ENCODE data around the gene CPZ.

Gene CPZ

DNA sequence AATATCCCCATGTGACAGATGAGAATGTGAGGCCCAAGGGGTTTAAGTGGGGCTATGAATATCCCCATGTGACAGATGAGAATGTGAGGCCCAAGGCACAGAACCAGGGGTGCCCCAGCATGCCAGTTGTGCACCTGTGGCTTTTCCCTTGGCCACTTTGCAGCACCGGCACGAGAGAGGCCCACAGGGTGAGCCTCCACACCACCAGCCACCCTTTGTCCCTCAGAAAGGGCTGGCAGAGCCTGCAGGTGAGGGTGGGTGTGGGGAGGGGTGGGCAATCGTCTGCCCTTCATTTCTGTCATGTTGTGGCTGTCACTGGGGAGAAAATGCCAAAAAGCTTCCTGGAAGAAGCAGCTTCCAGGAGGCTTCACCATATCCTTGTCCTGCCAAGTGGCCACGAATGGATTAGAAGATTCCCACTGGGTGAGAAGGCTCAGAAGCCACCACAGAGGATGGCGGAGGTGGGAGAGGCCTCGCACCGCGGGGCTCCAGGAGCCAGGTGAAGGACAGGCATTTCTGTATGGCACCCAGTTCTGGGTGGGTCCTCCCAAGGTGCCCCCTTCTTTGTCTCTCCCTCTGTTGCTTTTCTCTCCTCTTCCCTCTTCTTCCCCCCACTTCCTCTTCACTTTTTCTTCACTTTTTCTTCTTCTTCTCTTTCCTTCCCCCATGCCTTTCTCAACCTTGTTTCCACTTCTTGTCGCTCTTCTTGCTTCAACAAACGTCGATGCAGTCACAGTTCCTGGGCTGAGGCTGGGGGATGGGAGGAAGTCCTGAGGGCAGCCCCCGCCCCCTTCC is 12.8 kb upstream of the CPZ start:
- H3F3A ChIP-seq (ENCODE audit: insufficient read depth, low read length), result no peaks in the 10 kb centered on the region
- no peak for TF ChIP-seq EZH2phosphoT487 (IDR thresholded peaks at IDR 0.05; ENCODE audit: low read length)
- TF ChIP-seq CTCF (IDR thresholded peaks at IDR 0.05; ENCODE audit: low read length), result no peak
- no peak for TF ChIP-seq EZH2 (optimal IDR thresholded peaks at IDR 0.05; ENCODE audit: low read depth, low read length)
- H3K4me2 ChIP-seq (ENCODE audit: low read depth, low read length), result no peak overlapping the region
- H2AFZ ChIP-seq (ENCODE audit: low read length), result no peak overlapping the region
- no peak overlapping the region for H3K9ac ChIP-seq (ENCODE audit: low read length)
- no peak for DNase-seq
- H3K9me2 ChIP-seq (replicated peaks; ENCODE audit: insufficient read depth, low read length), result no peaks in the 10 kb centered on the region
- H3K4me3 ChIP-seq (ENCODE audit: low read length), result no peak overlapping the region
- H3K9me3 ChIP-seq (replicated peaks; ENCODE audit: insufficient read depth, low read length), result no peaks in the 10 kb centered on the region
- H3K36me3 ChIP-seq (replicated peaks; ENCODE audit: insufficient read depth, low read length), result no peaks in the 10 kb centered on the region
- no peaks in the 10 kb centered on the region for H3K4me1 ChIP-seq (ENCODE audit: low read length)
- H3K27me3 ChIP-seq (replicated peaks; ENCODE audit: insufficient read depth, low read length), result peaks cover 69% of the 10 kb centered on the region
- no peaks in the 10 kb centered on the region for H3K79me2 ChIP-seq (ENCODE audit: low read length)
- no peaks in the 10 kb centered on the region for H4K20me1 ChIP-seq (ENCODE audit: insufficient read depth, low read length)
- no peak overlapping the region for H3K27ac ChIP-seq (ENCODE audit: low read length)

- Histone ChIP-seq H4K20me1 (ENCODE audit: insufficient read depth, low read length) (no peaks in the 10 kb centered on the region), H3K4me2 (ENCODE audit: low read depth, low read length) (no peak within 1 kb of the TSS), H3K36me3 (replicated peaks; ENCODE audit: insufficient read depth, low read length) (no peaks in the 10 kb centered on the region), H3K9me2 (replicated peaks; ENCODE audit: insufficient read depth, low read length) (no peaks in the 10 kb centered on the region), H3K27me3 (replicated peaks; ENCODE audit: insufficient read depth, low read length) (peaks cover 69% of the 10 kb centered on the region), H3K27ac (ENCODE audit: low read length) (no peak within 1 kb of the TSS), H3K9me3 (replicated peaks; ENCODE audit: insufficient read depth, low read length) (no peaks in the 10 kb centered on the region), H2AFZ (ENCODE audit: low read length) (no peak within 1 kb of the TSS), H3K4me3 (ENCODE audit: low read length) (no peak within 1 kb of the TSS), H3F3A (ENCODE audit: insufficient read depth, low read length) (no peaks in the 10 kb centered on the region), H3K9ac (ENCODE audit: low read length) (no peak within 1 kb of the TSS), H3K79me2 (ENCODE audit: low read length) (no peaks in the 10 kb centered on the region), H3K4me1 (ENCODE audit: low read length) (no peaks in the 10 kb centered on the region)
- TF ChIP-seq EZH2phosphoT487 (IDR thresholded peaks at IDR 0.05; ENCODE audit: low read length) (no peak), EZH2 (optimal IDR thresholded peaks at IDR 0.05; ENCODE audit: low read depth, low read length) (no peak)
- DNase-seq, result no peak
Observed at GRCh38 chr4:8580321-8581093, 12.1 kb upstream of the CPZ start, which contains the start of gene GPR78. TSS of gene GPR78 (plus strand) at chr4:8580392. CDS start at chr4:8580983, 591 bp downstream.

- Histone ChIP-seq H3K36me3 (replicated peaks; ENCODE audit: insufficient read depth, low read length) (no peaks in the 10 kb centered on the region), H3K9me2 (replicated peaks; ENCODE audit: insufficient read depth, low read length) (no peaks in the 10 kb centered on the region), H3K9me3 (replicated peaks; ENCODE audit: insufficient read depth, low read length) (no peaks in the 10 kb centered on the region), H4K20me1 (ENCODE audit: insufficient read depth, low read length) (no peaks in the 10 kb centered on the region), H3F3A (ENCODE audit: insufficient read depth, low read length) (no peaks in the 10 kb centered on the region), H3K4me1 (ENCODE audit: low read length) (no peaks in the 10 kb centered on the region), H3K9ac (ENCODE audit: low read length) (no peak overlapping the region), H3K4me3 (ENCODE audit: low read length) (no peak overlapping the region), H3K4me2 (ENCODE audit: low read depth, low read length) (no peak overlapping the region), H3K27ac (ENCODE audit: low read length) (no peak overlapping the region), H2AFZ (ENCODE audit: low read length) (no peak overlapping the region), H3K79me2 (ENCODE audit: low read length) (no peaks in the 10 kb centered on the region), H3K27me3 (replicated peaks; ENCODE audit: insufficient read depth, low read length) (peaks cover 76% of the 10 kb centered on the region)
- TF ChIP-seq EZH2 (optimal IDR thresholded peaks at IDR 0.05; ENCODE audit: low read depth, low read length) (no peak), EZH2phosphoT487 (IDR thresholded peaks at IDR 0.05; ENCODE audit: low read length) (no peak), CTCF (IDR thresholded peaks at IDR 0.05; ENCODE audit: low read length) (no peak)
- no peak for DNase-seq
Observed at GRCh38 chr4:8581094-8581861, 11.3 kb upstream of the CPZ start.
